SK-N-SH treated with all-trans-retinoic acid at 6 μM for 48 hours (cell line): ENCODE results near the gene PARP14.

Source experiments
- ATAC-seq: fragments of 200-7000 bp; cut with Tn5 transposase; 3 replicates; pipeline ENCODE4 v1.9.1; 2020; ENCODE audit warnings: mild to moderate bottlenecking, moderate library complexity
- ARNTL ChIP-seq: fragments of 450-650 bp; formaldehyde crosslinking; IDR thresholded peaks from 2 replicates; pipeline ENCODE4 v1.5.0; 2020; ENCODE audit warnings: low read depth, mild to moderate bottlenecking, moderate library complexity, borderline replicate concordance
- BACH2 ChIP-seq: fragments of 250-450 bp; sonication (Bioruptor Pico); IDR thresholded peaks from 2 replicates; pipeline ENCODE4 v1.9.0; 2021; ENCODE audit warnings: mild to moderate bottlenecking, borderline replicate concordance
- CSDC2 ChIP-seq: fragments of 250-450 bp; sonication (Bioruptor Pico); IDR thresholded peaks from 2 replicates; pipeline ENCODE4 v1.5.0; 2020; ENCODE audit warnings: mild to moderate bottlenecking, moderate library complexity
- ESRRG ChIP-seq: fragments of 250-450 bp; sonication (Bioruptor Pico); IDR thresholded peaks from 2 replicates; pipeline ENCODE4 v1.6.1; 2021; ENCODE audit warnings: mild to moderate bottlenecking
- GLIS3 ChIP-seq: fragments of 250-450 bp; sonication (Bioruptor Pico); IDR thresholded peaks from 2 replicates; pipeline ENCODE4 v1.5.0; 2020; ENCODE audit warnings: mild to moderate bottlenecking, moderate library complexity
- ISL1 ChIP-seq: fragments of 250-450 bp; sonication (Bioruptor Pico); IDR thresholded peaks from 2 replicates; pipeline ENCODE4 v2.1.2; 2022; ENCODE audit warnings: mild to moderate bottlenecking, moderate library complexity
- OSR1 ChIP-seq: fragments of 250-450 bp; sonication (Bioruptor Pico); IDR thresholded peaks from 2 replicates; pipeline ENCODE4 v1.8.0; 2022; ENCODE audit warnings: moderate library complexity, mild to moderate bottlenecking, inconsistent platforms
- PPARA ChIP-seq: fragments of 250-450 bp; sonication (Bioruptor Pico); IDR thresholded peaks from 2 replicates; pipeline ENCODE4 v1.5.0; 2020; ENCODE audit warnings: mild to moderate bottlenecking, borderline replicate concordance
- RARB ChIP-seq: fragments of 250-450 bp; sonication (Bioruptor Pico); IDR thresholded peaks from 2 replicates; pipeline ENCODE4 v1.8.0; 2021; ENCODE audit warnings: mild to moderate bottlenecking, moderate library complexity
- SNAI2 ChIP-seq: fragments of 250-450 bp; sonication (Bioruptor Pico); IDR thresholded peaks from 2 replicates; pipeline ENCODE4 v1.5.0; 2020; ENCODE audit warnings: mild to moderate bottlenecking, moderate library complexity
- TCF4 ChIP-seq: fragments of 250-450 bp; sonication (Bioruptor Pico); IDR thresholded peaks from 2 replicates; pipeline ENCODE4 v1.8.0; 2021; ENCODE audit warnings: mild to moderate bottlenecking, moderate library complexity, borderline replicate concordance
- TOX ChIP-seq: fragments of 250-450 bp; sonication (Bioruptor Pico); IDR thresholded peaks from 2 replicates; pipeline ENCODE4 v1.8.0; 2021; ENCODE audit warnings: mild to moderate bottlenecking, moderate library complexity, borderline replicate concordance
- ZFP3 ChIP-seq: fragments of 250-450 bp; sonication (Bioruptor Pico); IDR thresholded peaks from 2 replicates; pipeline ENCODE4 v1.5.0; 2020; ENCODE audit warnings: mild to moderate bottlenecking, moderate library complexity
- ZFP30 ChIP-seq: fragments of 450-650 bp; formaldehyde crosslinking; IDR thresholded peaks from 2 replicates; pipeline ENCODE4 v1.5.0; 2022; ENCODE audit warnings: mild to moderate bottlenecking, moderate library complexity
- ZNF565 ChIP-seq: fragments of 450-650 bp; formaldehyde crosslinking; conservative IDR thresholded peaks from 2 replicates; pipeline ENCODE4 v1.5.0; 2020; ENCODE audit warnings: low read depth, mild to moderate bottlenecking, moderate library complexity
- ZNF8 ChIP-seq: fragments of 450-650 bp; formaldehyde crosslinking; IDR thresholded peaks from 2 replicates; pipeline ENCODE4 v1.5.0; 2020; ENCODE audit warnings: mild to moderate bottlenecking, moderate library complexity
- TF ChIP-seq, protein P1 (sequence below): fragments of 250-450 bp; sonication (Bioruptor Pico); IDR thresholded peaks from 2 replicates; pipeline ENCODE4 v1.5.1; 2021; ENCODE audit warnings: mild to moderate bottlenecking, moderate library complexity
- TF ChIP-seq, protein P2 (sequence below): fragments of 250-450 bp; sonication (Bioruptor Pico); IDR thresholded peaks from 2 replicates; pipeline ENCODE4 v1.8.0; 2020; ENCODE audit warnings: mild to moderate bottlenecking, moderate library complexity, borderline replicate concordance
- TF ChIP-seq, protein P3 (sequence below): fragments of 250-450 bp; sonication (Bioruptor Pico); IDR thresholded peaks from 2 replicates; pipeline ENCODE4 v1.8.0; 2021; ENCODE audit warnings: low read depth, mild to moderate bottlenecking, moderate library complexity, borderline replicate concordance
- TF ChIP-seq, protein P4 (sequence below): fragments of 250-450 bp; sonication (Bioruptor Pico); IDR thresholded peaks from 2 replicates; pipeline ENCODE4 v1.5.1; 2020; ENCODE audit warnings: low read depth, mild to moderate bottlenecking, moderate library complexity
- TF ChIP-seq, protein P5 (sequence below): fragments of 250-450 bp; sonication (Bioruptor Pico); IDR thresholded peaks from 2 replicates; pipeline ENCODE4 v1.5.0; 2020; ENCODE audit warnings: mild to moderate bottlenecking, moderate library complexity

Gene PARP14

DNA sequence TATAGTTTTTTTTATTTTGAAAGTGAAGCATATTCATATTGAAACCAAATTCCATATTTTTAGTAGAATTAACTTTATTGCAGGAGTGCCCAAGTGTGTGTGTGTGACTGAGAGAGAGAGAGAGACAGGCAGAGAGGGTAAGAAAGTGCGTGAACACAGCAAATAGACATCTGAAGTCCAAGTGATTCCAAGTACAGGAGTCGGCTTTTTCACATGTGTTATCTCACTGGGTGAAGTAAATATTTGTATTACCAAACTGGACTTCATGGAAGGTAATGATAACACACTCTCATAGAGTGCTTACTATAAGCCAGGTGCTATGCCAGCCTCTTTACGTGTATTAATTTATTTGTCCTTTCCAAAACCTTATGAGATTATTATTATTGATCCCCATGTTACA lies 12.0 kb downstream of the PARP14 start:
- ATAC-seq = no peak
- TF ChIP-seq ZNF8 (CRISPR knock-in tag) (no peak), TCF4 (CRISPR knock-in tag) (no peak), ARNTL (CRISPR knock-in tag) (no peak), ZNF565 (CRISPR knock-in tag) (no peak)
- TF ChIP-seq, protein P1, sequence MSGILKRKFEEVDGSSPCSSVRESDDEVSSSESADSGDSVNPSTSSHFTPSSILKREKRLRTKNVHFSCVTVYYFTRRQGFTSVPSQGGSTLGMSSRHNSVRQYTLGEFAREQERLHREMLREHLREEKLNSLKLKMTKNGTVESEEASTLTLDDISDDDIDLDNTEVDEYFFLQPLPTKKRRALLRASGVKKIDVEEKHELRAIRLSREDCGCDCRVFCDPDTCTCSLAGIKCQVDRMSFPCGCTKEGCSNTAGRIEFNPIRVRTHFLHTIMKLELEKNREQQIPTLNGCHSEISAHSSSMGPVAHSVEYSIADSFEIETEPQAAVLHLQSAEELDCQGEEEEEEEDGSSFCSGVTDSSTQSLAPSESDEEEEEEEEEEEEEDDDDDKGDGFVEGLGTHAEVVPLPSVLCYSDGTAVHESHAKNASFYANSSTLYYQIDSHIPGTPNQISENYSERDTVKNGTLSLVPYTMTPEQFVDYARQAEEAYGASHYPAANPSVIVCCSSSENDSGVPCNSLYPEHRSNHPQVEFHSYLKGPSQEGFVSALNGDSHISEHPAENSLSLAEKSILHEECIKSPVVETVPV (CRISPR knock-in tag) = no peak
- TF ChIP-seq, all 23 proteins: peak for 0

DNA sequence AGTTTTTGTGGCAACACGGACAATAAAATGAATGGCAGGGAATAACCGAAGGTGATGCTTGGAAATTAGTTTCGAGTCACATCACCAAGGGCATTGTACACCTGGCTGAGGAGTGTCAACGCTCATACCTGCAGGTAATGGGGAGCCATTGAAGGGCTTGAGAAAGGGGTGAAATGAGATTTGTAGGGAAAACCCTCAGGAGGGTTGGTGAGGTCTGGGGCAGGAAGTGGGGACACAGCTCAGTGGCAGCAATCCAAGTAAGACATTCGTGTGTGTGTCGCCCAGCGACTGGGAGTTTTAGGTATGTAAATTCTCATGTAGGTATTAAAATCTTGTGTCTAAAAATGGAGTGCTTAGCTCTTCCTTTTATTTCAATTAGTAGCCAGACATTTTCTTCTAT lies 14.3 kb downstream of the PARP14 start:
- no peak for TF ChIP-seq ZFP30 (CRISPR knock-in tag)
- TF ChIP-seq, protein P2, sequence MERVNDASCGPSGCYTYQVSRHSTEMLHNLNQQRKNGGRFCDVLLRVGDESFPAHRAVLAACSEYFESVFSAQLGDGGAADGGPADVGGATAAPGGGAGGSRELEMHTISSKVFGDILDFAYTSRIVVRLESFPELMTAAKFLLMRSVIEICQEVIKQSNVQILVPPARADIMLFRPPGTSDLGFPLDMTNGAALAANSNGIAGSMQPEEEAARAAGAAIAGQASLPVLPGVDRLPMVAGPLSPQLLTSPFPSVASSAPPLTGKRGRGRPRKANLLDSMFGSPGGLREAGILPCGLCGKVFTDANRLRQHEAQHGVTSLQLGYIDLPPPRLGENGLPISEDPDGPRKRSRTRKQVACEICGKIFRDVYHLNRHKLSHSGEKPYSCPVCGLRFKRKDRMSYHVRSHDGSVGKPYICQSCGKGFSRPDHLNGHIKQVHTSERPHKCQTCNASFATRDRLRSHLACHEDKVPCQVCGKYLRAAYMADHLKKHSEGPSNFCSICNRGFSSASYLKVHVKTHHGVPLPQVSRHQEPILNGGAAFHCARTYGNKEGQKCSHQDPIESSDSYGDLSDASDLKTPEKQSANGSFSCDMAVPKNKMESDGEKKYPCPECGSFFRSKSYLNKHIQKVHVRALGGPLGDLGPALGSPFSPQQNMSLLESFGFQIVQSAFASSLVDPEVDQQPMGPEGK = no peak
- no peak for TF ChIP-seq OSR1
- TF ChIP-seq SNAI2 (CRISPR knock-in tag) = no peak
- TF ChIP-seq TOX (CRISPR knock-in tag) = no peak
- no peak for TF ChIP-seq ESRRG
- TF ChIP-seq, protein P3, sequence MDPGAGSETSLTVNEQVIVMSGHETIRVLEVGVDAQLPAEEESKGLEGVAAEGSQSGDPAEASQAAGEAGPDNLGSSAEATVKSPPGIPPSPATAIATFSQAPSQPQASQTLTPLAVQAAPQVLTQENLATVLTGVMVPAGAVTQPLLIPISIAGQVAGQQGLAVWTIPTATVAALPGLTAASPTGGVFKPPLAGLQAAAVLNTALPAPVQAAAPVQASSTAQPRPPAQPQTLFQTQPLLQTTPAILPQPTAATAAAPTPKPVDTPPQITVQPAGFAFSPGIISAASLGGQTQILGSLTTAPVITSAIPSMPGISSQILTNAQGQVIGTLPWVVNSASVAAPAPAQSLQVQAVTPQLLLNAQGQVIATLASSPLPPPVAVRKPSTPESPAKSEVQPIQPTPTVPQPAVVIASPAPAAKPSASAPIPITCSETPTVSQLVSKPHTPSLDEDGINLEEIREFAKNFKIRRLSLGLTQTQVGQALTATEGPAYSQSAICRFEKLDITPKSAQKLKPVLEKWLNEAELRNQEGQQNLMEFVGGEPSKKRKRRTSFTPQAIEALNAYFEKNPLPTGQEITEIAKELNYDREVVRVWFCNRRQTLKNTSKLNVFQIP (CRISPR knock-in tag) = no peak
- TF ChIP-seq ARNTL (CRISPR knock-in tag) = no peak
- no peak for TF ChIP-seq RARB (CRISPR knock-in tag)
- no peak for TF ChIP-seq ZFP3 (CRISPR knock-in tag)
- no peak for TF ChIP-seq ZNF565 (CRISPR knock-in tag)
- no peak for TF ChIP-seq CSDC2 (CRISPR knock-in tag)
- TF ChIP-seq, protein P1 (CRISPR knock-in tag) = no peak
- TF ChIP-seq TCF4 (CRISPR knock-in tag) = no peak
- TF ChIP-seq, all 23 proteins: peak for 0
- ATAC-seq = no peak

DNA sequence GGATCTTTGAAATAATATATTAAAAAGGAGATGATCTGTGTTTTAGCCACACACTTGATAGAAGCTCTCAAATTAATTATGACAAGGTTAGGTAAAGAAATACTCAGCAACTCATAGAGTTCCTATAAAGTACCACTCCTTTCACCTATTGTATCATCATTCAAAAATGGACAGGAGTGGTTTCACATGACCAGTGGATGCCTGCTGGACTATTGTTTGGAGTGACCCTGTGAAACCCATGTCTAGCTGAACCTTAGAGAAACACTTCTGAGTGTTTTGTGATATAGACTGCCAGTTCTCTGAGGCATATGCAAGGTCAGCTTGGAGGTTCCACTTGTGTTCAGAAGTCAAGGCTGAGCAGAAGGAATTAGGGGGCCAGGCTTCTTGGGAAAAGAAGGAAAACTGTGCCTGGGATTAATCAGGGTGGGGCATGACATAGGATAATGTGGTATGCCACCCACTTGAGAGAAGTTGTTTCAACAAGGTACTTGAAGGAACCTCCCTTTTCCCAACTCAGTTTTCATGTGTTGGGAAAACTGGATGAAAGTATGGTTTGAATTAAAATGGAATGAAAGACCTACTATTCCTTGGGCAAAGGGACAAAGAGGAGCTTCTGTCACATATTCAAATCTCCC lies 15.4 kb downstream of the PARP14 start:
- TF ChIP-seq, protein P3 (CRISPR knock-in tag) = no peak
- no peak for TF ChIP-seq ZNF8 (CRISPR knock-in tag)
- TF ChIP-seq ARNTL (CRISPR knock-in tag) = no peak
- TF ChIP-seq, protein P2 = no peak
- TF ChIP-seq ESRRG = no peak
- TF ChIP-seq GLIS3 (CRISPR knock-in tag) = no peak
- no peak for TF ChIP-seq ISL1 (CRISPR knock-in tag)
- TF ChIP-seq RARB (CRISPR knock-in tag) = no peak
- no peak for TF ChIP-seq TOX (CRISPR knock-in tag)
- TF ChIP-seq BACH2 (CRISPR knock-in tag) = no peak
- TF ChIP-seq TCF4 (CRISPR knock-in tag) = no peak
- no peak for TF ChIP-seq ZNF565 (CRISPR knock-in tag)
- TF ChIP-seq PPARA (CRISPR knock-in tag) = no peak
- no peak for TF ChIP-seq OSR1
- TF ChIP-seq ZFP3 (CRISPR knock-in tag) = no peak
- TF ChIP-seq, protein P4, sequence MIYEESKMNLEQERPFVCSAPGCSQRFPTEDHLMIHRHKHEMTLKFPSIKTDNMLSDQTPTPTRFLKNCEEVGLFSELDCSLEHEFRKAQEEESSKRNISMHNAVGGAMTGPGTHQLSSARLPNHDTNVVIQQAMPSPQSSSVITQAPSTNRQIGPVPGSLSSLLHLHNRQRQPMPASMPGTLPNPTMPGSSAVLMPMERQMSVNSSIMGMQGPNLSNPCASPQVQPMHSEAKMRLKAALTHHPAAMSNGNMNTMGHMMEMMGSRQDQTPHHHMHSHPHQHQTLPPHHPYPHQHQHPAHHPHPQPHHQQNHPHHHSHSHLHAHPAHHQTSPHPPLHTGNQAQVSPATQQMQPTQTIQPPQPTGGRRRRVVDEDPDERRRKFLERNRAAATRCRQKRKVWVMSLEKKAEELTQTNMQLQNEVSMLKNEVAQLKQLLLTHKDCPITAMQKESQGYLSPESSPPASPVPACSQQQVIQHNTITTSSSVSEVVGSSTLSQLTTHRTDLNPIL (CRISPR knock-in tag) = no peak
- no peak for TF ChIP-seq CSDC2 (CRISPR knock-in tag)
- TF ChIP-seq, protein P5, sequence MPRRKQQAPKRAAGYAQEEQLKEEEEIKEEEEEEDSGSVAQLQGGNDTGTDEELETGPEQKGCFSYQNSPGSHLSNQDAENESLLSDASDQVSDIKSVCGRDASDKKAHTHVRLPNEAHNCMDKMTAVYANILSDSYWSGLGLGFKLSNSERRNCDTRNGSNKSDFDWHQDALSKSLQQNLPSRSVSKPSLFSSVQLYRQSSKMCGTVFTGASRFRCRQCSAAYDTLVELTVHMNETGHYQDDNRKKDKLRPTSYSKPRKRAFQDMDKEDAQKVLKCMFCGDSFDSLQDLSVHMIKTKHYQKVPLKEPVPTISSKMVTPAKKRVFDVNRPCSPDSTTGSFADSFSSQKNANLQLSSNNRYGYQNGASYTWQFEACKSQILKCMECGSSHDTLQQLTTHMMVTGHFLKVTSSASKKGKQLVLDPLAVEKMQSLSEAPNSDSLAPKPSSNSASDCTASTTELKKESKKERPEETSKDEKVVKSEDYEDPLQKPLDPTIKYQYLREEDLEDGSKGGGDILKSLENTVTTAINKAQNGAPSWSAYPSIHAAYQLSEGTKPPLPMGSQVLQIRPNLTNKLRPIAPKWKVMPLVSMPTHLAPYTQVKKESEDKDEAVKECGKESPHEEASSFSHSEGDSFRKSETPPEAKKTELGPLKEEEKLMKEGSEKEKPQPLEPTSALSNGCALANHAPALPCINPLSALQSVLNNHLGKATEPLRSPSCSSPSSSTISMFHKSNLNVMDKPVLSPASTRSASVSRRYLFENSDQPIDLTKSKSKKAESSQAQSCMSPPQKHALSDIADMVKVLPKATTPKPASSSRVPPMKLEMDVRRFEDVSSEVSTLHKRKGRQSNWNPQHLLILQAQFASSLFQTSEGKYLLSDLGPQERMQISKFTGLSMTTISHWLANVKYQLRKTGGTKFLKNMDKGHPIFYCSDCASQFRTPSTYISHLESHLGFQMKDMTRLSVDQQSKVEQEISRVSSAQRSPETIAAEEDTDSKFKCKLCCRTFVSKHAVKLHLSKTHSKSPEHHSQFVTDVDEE = no peak
- ATAC-seq = no peak
